GM18519 (cell line): Measurements from ENCODE around the gene ABHD10.

Experiments used
- ATAC-seq: cut with Tn5 transposase; IDR thresholded peaks from one replicate; pipeline ENCODE4 v1.9.1; 2021; ENCODE audit warnings: mild to moderate bottlenecking, moderate library complexity; ENCODE audit not compliant: unreplicated experiment, low FRiP score

The ABHD10 gene

DNA sequence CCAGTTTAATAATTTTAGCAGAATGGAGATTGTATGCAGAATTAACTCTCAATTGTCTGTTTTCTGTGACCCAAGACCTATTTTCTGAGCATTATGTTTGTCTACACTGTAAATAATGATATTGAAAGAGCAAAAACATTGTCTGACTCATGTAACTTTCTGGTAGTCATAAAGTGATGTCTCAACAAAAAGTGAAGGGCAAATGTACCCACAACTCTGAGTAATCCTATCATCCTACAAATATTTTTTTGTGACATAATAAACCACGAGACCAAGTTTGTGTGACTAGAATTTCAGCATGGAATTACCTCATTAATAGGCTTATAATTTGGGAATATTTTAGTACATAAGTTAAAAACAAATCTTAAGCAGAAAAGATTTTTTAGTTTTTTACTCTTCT is 15.4 kb upstream of the ABHD10 start:
- ATAC-seq, result no peak

DNA sequence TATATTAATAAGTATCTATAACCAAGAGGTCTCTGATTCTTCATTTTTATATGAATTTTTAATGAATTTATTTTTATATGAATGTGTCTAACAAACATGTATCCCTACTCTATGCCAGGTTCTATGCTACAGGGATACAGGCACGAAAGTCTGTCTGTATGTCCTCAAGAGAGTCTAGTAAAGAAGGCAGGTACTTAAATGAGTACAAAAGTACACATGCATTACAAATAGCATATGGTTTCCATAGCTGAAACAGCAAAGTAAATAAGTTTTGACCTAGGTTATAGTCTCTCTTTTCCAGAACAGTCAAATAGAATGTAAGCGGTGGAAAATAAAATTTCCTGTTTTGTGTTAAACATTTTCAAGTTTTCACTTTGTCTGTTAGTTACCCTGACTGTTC is 13.3 kb upstream of the ABHD10 start:
- ATAC-seq, result no peak

DNA sequence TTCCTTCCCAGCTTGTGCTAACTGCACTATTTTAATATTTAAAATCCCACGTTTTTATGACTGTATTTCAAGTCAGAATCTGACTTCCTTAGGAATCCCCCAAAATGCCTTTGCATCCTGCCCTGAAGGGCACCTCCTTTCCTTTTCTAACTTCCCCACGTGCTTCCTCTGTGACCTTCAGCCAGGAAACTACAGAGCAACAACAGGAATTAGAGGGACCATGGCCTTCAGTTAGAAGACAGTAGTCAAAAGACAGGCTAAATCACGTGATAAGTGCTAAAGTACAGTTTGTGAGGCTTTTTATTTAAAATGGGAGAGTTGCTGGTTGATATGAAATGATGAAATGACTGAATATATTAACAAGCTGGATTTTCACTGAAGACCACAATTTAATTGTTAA is 11.8 kb upstream of the ABHD10 start:
- no peak for ATAC-seq

DNA sequence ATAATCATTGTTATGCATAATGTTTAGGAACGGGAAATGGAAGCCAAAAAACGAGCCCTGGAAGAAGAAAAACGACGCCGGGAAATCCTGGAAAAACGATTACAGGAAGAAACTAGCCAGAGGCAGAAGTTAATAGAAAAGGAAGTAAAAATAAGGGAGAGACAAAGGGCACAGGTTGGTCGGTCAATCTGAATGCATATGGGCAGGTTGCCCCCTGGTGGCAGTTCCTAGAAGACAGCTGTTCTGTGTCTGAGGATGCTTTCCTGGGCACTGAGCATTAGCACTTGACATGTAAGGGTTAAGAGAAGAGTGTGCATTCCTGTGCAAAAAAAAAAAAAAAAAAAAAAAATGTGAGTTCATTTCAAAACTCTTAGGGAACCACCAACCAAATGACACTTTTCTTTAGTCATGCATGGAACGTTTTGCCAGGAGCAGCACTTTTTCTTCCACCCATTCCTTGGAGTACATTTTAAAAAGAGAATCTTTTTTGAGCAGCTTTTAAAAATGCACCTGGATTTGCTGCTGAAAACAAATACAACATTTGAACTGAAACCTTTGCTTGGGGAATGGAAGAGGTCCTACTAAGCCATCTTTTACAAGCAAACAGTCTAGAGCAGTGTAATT is 11.1 kb upstream of the ABHD10 start:
- ATAC-seq, result peak; percentile 94

DNA sequence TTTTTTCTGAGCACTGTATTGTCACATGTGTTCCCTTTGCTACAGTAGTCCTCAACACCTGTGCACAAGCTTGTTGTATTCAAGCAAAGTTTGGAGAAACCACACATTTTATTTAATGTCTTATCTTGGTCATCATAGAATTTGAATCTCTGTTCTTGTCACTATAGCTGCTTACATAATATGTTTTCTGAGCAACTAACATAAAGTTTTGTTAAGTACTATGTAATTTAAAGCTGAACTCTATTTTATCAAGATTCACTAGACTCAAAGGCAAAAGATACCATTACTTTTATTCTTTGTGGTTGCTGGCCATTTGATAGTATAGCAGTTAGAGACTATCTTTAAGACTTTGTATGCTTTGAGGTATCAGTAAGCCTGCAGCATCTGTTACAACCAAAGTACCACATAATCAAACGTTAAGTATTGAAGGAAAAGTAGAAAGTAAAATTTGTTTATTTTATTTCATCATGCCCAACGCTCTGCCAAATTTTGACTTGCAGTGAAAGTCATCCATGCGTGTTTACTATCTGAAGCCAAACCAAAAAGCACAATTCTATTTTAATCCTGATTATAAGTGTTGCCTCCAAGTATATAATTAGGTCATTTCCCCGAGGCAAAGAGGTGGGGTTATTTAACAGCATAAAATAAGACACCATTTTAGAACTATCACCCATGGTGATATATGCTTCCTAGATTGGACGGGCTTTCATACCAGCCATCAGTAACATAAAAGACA is 10.3 kb upstream of the ABHD10 start:
- ATAC-seq, result no peak

DNA sequence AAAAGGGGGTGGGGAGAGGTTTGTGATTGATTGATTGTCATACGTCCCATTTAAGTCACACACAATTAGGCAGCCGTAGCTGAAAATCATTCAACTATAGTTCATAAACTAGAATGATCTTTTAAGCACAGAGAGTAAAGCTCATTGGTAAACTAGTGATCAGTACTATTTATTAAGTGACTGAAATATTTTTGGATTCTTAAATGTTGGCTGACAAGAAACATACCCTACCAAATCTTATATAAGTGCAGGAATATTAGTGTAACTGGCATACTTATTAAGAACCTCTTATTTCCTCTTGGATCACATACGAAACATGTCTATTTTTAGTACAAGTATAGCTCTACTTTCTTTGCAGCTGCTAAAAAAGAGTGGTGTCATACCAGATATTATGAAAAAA is 8.4 kb upstream of the ABHD10 start:
- ATAC-seq, result no peak

DNA sequence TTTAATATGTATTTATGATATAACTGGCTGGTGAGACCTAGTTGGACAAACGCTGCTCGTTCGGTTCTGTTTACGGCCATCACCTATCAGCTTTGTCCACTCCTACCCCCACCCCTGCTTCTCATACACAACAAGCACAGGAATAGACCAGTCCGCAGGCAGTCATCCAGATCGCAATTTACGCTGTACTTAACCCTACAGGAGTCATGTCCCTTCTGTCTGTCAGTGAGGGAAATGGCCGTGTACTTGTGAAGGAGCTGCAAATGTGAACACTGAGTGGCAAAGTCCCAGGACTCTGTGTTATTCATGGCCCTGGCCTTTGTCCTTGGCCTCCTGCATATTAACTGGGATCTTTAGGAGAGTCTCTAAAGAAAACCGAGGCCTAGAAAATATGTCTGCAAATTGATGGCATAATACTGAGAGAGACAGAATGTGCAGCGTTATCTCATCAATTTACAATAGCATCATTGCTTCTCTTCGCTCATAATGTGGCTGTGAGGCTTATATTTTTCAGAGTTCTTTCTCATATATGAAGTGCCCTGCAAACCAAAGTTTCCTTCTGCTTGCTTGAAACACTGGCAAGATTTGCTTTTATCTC is 7.2 kb upstream of the ABHD10 start:
- ATAC-seq, result no peak

DNA sequence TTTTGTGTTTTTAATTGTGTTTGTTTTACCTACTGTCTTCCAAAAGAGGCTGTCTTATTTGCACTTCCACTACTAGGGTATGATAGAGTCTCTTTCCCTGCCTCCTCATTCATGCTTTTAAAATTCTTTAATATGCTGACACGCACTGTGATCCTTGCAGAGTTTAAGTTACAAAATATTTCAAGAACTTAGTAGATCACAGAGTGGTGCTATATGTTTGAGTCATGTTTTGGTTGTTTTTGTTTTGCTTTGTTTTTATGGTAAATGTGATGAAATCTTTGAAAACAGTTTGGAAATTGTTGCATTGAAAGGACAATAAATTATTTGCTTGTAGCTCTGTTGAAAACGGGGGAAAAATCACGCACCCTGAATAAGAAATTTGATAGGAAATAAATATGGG is 5.9 kb upstream of the ABHD10 start:
- ATAC-seq, result no peak

DNA sequence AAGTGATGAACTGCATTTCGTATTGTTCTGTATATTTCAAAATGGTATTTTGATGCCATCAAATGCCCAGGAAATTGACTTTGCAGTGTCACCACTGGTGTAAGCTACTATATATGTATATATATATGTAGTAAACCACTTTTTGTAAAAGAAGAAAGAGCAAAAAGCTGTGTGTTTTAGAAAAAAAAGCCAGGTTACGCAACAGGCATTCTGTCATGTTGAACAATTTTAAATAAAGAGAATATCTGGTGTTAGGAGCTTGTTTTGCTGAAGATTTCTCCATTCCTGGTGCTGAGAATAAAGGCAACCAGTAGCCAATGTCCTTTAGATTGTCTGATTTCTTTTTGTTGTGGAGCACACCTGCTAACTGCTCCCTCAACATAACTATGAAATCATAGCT is 3.7 kb upstream of the ABHD10 start:
- ATAC-seq, result no peak

DNA sequence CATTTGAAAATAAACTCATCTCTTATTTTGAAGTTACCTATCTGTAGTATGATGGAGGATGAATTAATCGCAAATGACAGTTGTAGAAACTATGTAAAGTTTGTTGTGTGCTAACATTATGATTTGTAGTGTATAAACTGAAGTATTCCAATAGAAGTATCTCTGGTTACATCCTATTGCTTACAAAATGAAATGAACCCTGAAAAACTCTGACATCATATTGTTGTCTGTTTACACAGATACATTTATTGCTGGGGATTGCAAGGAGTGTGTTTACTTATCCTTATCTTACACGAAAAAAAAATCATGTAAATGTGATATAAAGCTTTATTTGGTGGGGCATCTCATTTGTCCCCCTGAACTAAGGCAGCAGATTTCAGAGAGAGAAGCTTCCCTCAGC is 2.6 kb upstream of the ABHD10 start:
- ATAC-seq, result no peak

DNA sequence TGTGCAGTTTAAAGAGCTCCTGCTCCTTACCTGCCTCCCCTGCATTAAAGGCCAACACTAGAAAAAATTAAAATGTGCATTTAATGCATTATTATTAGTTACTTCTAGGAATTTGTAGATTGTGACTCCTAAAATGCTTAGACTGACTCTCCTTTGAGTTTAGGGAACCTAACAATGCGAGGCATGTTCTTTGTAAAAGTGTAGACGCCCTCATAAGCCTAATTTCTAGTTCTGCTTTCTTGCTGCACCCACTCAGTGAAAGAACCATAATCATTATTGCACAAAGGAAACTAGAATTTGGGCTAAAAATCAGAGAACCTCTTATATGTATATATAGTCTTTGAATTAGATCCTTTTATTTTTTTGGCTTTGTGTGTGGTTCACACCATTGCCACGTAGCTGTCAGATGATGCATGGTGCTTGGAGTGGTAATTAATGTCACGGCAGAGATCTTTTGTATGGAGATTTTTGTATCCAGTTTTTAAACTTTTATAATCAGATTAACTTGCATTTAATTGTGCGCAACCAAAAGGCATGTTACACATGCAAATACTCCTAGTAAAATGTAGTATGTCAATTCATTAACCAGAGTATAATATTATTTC is 710 bp downstream of the ABHD10 start:
- ATAC-seq, result peak; percentile 22

DNA sequence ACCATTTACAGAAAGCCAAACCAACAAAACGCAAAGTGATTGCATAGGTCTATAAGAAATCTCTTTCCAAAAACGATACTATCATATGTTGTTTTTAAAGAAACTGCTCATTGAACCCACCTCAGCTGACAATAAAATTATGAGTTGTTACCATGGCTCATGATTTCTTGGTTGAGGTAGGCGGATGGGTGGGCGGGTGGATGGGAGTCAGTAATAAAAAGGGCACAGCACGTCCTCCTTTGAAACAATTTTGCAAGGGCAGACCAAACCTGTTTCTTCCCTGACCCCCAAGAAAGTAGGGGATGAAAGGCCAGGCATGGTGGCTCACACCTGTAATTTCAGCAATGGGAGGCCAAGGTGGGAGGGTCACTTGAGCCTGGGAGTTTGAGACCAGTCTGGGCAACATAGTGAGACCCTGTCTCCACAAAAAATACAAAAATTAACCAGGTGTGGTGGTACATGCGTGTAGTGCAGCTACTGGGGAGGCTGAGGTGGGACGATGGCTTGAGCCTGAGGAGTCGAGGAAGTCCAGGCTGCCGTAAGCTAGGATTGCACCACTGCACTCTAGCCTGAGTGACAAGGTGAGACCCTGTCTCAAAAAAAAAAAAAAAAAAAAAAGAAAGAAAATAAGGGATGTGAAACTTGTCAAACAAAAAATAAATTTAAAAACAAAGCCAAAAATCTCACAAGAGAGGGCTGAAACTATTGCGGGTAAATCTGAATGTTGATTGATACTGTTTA is 2.1 kb downstream of the ABHD10 start:
- no peak for ATAC-seq

DNA sequence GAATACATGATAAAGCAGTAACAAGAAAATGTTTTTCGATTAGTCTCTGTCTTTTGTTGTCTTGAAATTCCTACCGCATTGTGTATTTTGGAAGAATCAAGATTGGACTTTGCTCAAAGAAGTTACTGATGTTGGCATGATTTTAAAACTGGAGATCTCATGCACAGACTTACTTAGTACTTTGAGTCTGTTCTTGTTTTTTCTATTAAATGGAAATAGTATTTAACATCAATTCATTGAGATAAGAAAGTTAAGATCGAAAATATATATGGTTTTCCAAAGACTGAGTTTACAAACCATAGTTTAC is 2.6 kb downstream of the ABHD10 start:
- no peak for ATAC-seq

DNA sequence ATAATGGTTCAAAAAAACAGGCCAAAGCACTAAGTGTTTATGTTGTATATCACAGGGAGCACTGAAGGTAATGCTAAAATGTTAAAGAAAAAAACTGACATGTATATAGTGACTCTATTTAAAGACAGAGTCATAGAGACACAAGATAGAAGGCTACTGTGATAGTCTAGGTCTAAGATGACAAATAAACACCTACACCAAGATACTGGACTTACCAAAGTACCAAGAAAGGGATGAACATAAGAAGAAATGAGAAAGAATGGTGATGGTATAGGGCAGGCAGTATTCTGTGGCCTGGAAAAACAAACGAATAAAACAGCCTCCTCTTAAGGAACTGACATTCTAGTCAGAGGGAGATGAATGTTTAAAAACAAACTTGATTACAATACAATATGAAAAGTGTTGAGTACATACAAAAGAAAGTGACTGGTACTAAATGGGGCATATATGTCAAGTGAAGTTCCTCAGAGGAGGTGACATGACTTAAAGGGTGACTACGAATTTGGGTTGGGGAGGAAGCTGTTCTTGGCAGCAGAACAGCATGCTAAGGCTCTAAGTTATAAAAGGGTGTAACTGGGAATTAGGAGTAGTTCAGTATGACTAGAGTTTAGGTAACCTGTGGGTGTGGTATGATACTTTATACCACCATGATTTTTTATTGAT is 5.9 kb downstream of the ABHD10 start:
- no peak for ATAC-seq

DNA sequence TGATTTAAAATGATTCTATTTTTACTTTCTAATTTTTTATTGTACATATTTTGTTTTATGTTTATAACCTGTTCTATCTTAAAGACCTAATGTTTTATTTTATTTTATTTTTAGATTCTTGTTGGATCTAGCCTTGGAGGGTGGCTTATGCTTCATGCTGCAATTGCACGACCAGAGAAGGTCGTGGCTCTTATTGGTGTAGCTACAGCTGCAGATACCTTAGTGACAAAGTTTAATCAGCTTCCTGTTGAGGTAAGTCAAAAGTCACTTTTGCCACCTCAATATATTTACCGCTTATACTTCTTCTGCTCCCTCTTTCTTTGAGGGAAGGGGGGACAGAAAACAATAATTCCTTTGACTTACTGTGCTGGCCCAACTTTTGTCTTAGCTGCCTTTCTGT is 8.0 kb downstream of the ABHD10 start:
- no peak for ATAC-seq

DNA sequence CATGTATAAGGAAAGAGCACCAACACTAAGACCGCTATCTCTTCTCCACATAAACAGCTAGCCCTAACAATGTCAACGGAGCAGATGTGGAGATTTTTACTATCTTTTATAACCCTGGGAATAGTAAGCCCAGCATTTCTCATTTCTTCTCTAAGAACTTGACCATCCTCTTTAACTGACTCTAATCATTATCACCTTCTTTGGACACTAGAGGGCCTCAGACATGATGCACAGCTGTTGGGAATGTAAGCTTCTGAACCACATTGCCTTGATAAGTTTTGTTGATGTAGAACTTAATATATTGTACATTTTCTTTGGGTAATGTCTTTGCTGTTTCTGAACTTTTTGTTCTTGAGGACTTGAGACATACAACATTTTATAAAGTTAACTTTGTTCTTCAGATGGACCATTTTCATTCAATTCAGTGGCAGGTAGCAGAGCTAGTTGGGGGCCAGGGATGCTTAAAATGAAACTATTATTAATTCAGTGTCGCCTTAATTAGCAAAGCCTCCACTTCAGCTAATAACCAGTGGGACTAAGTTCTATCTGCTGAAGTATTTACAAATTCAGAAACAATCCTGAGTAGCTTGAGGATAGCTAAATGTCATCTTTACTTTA is 10.3 kb downstream of the ABHD10 start:
- peak; percentile 87 for ATAC-seq

DNA sequence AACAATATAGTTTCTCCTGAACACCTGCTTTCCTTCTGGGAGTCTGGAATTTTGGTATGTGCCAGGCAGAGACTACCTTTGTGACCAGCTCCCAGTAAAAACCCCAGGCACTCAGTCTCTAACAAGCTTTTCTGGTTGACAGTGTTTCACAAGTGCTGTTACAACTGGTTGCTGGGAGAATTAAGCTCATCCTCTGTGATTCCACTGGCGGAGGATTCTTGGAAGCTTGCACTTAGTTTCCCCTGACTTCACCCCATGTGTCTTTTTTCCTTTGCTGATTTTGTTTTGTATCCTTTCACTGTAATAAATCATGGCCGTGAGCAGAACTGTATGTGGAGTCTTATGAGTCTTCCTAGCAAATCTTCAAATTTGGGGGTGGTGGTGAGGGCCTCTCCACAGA is 14.2 kb downstream of the ABHD10 start:
- no peak for ATAC-seq

DNA sequence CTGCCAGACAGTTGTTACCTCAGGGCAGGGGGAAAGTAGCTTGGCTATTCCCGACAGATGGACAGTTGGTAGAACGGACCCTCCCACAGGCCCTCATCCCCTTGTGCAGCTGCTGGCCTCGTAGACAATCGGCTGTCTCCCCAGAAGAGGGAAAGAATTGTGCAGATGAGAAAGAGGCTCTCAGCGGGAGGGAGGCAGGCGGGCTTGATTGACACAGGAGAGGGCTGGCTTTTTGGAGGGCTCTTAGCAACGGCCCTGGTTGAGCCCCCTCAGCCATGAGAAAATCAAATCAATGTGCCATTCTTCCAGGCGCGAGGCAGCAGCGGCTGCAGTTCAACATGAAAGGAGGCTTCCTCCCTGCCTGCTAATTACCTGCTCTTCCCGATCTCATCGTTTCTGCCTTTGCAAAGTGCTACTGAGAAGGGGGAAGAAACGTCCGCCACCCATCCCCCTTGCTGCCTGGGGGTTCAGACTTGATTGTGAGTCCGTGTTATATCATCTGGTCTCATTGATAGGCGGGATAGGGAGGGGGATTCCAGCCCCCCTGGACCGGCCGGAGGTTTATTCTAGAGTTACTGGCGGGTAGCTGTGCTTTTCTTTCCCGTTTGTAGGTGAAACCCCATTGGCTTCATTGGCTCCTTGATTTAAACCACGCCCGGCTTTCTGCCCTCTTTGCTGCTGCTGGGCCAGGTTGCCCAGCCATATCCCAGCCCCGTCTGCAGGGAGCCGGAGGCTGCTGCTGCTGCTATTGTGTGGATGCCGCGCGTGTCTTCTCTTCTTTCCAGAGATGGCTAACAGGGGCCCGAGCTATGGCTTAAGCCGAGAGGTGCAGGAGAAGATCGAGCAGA is 20.0 kb downstream of the ABHD10 start, which contains the start of gene TAGLN3:
TSS of gene TAGLN3 (plus strand) at position 287 of the 848 bp plus-strand sequence. CDS start at position 788, 501 bp downstream.
- ATAC-seq, result no peak
